Measurements from ENCODE around the gene FAM163B.

FAM163B gene

GRCh38 chr9:133582501-133583045 lies 26.6 kb downstream of the FAM163B start:
- DNase-seq (ENCODE audit: low read depth in 1 of 2, low spot score in 1 of 2) = no peak

- DNase-seq (ENCODE audit: low read depth in 1 of 2, low spot score in 1 of 2) = no peak
Measured at GRCh38 chr9:133581513-133582343, 27.5 kb downstream of the FAM163B start.

- no peak for DNase-seq (ENCODE audit: low read depth in 1 of 2, low spot score in 1 of 2)
Measured at GRCh38 chr9:133581011-133581410, 28.2 kb downstream of the FAM163B start.

- DNase-seq (ENCODE audit: low read depth in 1 of 2, low spot score in 1 of 2) = no peak
Measured at GRCh38 chr9:133580419-133580738, 28.8 kb downstream of the FAM163B start.

GRCh38 chr9:133579601-133580418 lies 29.4 kb downstream of the FAM163B start:
- DNase-seq (ENCODE audit: low read depth in 1 of 2, low spot score in 1 of 2) = no peak

- no peak for DNase-seq (ENCODE audit: low read depth in 1 of 2, low spot score in 1 of 2)
Measured at GRCh38 chr9:133578524-133579441, 30.4 kb downstream of the FAM163B start.

GRCh38 chr9:133577737-133578112 lies 31.5 kb downstream of the FAM163B start:
- DNase-seq (ENCODE audit: low read depth in 1 of 2, low spot score in 1 of 2) = no peak

GRCh38 chr9:133576875-133577736 lies 32.1 kb downstream of the FAM163B start:
- no peak for DNase-seq (ENCODE audit: low read depth in 1 of 2, low spot score in 1 of 2)

GRCh38 chr9:133576031-133576874 lies 32.9 kb downstream of the FAM163B start:
- no peak for DNase-seq (ENCODE audit: low read depth in 1 of 2, low spot score in 1 of 2)

GRCh38 chr9:133575186-133576030 lies 33.8 kb downstream of the FAM163B start:
- DNase-seq (ENCODE audit: low read depth in 1 of 2, low spot score in 1 of 2) = no peak

- no peak for DNase-seq (ENCODE audit: low read depth in 1 of 2, low spot score in 1 of 2)
Measured at GRCh38 chr9:133574771-133575170, 34.4 kb downstream of the FAM163B start.

- no peak for DNase-seq (ENCODE audit: low read depth in 1 of 2, low spot score in 1 of 2)
Measured at GRCh38 chr9:133573791-133574515, 35.2 kb downstream of the FAM163B start.

GRCh38 chr9:133572821-133573361 lies 36.3 kb downstream of the FAM163B start:
- DNase-seq (ENCODE audit: low read depth in 1 of 2, low spot score in 1 of 2) = no peak

GRCh38 chr9:133571896-133572595 lies 37.1 kb downstream of the FAM163B start:
- no peak for DNase-seq (ENCODE audit: low read depth in 1 of 2, low spot score in 1 of 2)

- DNase-seq (ENCODE audit: low read depth in 1 of 2, low spot score in 1 of 2) = no peak
Measured at GRCh38 chr9:133571391-133571890, 37.7 kb downstream of the FAM163B start.

GRCh38 chr9:133570691-133571080 lies 38.5 kb downstream of the FAM163B start:
- no peak for DNase-seq (ENCODE audit: low read depth in 1 of 2, low spot score in 1 of 2)
